SIG-M5 (cell line): ENCODE data around the gene PRKAR2A.
"Not testable (repeated sequence)": the region's sequence is repeated elsewhere in the genome, so short reads cannot be mapped to it uniquely, and the experiment has no call there.

ENCODE experiments used
- DNase-seq: peaks from one replicate; lab custom pipeline; 2025; lab: John Stamatoyannopoulos, UW

The PRKAR2A gene

GRCh38 chr3:48776854-48777253 lies 70.8 kb downstream of the PRKAR2A start:
- DNase-seq = no peak

GRCh38 chr3:48770192-48770502 lies 77.5 kb downstream of the PRKAR2A start:
- DNase-seq = no peak

- no peak for DNase-seq
These were observed 82.3 kb downstream of the PRKAR2A start for GRCh38 chr3:48765376-48765775.

- DNase-seq = no peak
These were observed 84.9 kb downstream of the PRKAR2A start for GRCh38 chr3:48762816-48763215.

- DNase-seq = not testable (repeated sequence)
These were observed 87.6 kb downstream of the PRKAR2A start for GRCh38 chr3:48759991-48760540.

DNA sequence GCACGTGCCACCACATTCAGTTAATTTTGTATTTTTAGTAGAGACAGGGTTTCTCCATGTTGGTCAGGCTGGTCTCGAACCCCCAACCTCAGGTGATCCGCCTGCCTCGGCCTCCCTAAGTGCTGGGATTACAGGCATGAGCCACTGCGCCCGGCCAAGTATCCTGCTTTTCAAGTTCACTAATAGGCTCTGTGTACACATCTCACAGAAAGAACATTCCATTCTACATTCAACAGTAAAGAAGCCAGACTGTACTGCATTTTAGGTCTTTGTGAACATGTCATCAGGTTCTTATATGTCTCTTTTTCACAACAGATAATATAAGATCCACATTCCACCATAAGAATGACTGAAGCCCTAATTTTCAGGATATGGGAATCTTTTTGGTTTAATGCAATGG lies 88.1 kb downstream of the PRKAR2A start:
- not testable (repeated sequence) for DNase-seq

DNA sequence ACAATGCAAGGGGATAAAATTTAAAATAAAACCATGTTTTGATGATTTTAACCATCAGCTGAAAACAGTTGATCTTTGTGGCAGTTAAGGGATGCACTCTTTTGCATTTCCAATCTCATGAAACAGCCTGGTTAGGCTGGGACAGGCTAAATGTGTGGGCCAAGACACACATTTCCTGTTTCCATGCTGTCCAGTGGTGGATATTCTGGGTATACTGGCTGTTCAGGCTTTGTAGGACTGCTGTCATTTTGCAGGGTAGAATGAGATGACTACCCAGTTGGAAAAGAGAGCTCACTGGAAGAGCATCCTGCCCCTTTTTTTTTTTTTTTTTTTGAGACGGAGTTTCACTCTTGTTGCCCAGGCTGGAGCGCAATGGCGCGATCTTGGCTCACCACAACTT lies 88.6 kb downstream of the PRKAR2A start:
- no peak for DNase-seq

DNA sequence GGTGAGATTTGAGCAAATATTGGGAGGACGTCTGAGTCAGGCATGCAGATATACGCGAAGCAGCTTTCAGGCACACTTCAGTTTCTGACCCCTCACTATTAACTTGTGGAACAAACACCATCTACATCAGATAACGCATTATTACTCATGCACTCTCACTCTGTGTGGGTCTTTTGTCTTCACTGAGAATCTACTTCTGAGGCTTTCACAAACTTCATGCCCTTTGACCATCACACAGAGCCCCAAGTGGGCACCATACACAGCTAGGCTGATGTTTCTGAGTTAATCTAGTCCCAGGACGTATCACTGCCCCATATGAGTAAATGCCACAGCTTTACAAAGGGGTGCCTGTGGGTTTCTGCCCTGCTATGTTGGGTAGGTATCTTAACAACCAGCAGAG lies 91.0 kb downstream of the PRKAR2A start:
- no peak for DNase-seq

DNA sequence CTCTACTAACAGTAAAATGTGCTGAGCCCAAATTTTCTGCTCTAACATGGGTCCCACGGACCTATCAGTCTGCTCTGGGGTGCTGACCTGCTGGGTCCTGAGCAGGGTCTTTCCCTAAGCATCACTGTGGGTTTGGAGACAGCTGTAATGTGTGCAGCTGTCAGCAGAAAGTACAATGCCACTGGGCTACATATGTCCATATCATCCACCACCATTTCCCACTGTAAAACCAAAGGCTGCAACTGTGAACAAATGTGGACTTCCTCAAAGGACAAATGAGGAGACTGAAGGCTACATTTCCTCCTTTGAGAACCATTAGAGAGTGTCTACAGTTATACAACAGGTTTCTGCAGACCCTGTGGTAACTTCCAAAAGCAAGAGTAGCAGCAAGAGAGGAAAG lies 96.8 kb downstream of the PRKAR2A start:
- DNase-seq = no peak

DNA sequence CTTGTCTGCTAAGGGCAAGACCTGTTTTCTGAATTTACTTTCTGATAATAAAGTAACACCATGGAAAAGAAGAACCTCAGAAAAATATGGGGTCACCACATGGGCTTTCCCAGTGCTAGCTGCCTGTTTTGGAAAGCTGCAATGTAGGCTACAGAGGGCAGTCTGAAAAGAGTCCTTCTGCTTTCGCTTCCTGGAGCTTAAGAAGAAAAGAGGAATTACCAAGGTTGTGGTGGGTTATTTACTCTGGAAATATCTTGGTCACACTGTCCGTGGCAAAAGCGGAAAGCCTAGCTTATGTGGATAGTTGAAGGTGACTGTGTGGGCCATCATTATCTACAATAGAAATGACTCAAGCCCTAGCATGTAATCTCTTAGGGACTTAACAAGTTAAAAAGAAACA lies 98.9 kb downstream of the PRKAR2A start:
- no peak for DNase-seq

- DNase-seq = no peak
These were observed 100.0 kb downstream of the PRKAR2A start for GRCh38 chr3:48747706-48748105.

DNA sequence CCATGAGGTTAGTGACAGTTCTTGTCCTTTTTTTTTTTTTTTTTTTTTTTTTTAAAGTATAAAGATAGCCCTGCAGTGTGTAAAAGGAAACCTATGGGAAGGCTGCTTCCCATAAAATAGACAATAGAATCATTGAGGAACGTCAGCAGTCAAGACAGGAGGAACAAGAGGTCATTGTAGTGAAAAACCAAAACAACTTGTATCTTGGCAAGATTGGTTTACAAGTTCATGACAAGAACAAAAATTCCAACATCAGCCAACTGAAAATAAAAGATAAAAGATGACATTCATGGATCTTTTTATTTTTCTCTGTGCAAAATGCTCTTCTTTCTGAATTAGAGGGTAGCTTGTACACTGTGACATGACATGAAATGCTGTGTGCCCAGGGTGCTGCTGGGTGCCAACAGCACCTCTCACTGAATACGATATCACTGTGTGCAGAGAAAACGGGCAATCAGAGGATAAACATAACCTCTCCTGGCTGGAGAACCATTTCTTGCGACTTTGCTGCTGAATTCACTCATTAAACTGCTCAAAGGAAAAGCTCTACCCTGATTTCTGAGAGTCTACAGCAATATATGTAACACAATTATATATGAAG lies 100.6 kb downstream of the PRKAR2A start:
- no peak for DNase-seq

DNA sequence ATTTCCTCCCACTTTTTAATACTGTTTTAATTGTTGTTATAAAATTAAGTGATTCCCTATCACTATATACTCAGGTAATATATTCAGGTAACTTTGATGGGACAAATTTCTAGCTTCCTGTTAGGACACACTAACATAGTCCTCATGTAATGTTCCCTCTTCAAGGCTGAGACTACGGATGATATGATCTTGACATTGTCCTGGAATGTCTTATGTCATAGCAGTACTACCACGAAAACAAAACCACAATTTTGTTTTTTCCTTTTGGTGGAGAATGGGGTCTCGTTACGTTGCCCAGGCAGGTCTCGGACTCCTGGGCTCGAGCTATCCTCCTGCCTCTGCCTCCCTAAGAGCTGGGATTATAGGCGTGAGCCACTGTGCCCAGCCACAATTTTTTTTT lies 103.9 kb downstream of the PRKAR2A start:
- DNase-seq = no peak

- DNase-seq = not testable (repeated sequence)
These were observed 106.4 kb downstream of the PRKAR2A start for GRCh38 chr3:48741226-48741625.

- no peak for DNase-seq
These were observed 107.5 kb downstream of the PRKAR2A start for GRCh38 chr3:48739955-48740823.

- DNase-seq = no peak
These were observed 108.1 kb downstream of the PRKAR2A start for GRCh38 chr3:48739617-48739954.

DNA sequence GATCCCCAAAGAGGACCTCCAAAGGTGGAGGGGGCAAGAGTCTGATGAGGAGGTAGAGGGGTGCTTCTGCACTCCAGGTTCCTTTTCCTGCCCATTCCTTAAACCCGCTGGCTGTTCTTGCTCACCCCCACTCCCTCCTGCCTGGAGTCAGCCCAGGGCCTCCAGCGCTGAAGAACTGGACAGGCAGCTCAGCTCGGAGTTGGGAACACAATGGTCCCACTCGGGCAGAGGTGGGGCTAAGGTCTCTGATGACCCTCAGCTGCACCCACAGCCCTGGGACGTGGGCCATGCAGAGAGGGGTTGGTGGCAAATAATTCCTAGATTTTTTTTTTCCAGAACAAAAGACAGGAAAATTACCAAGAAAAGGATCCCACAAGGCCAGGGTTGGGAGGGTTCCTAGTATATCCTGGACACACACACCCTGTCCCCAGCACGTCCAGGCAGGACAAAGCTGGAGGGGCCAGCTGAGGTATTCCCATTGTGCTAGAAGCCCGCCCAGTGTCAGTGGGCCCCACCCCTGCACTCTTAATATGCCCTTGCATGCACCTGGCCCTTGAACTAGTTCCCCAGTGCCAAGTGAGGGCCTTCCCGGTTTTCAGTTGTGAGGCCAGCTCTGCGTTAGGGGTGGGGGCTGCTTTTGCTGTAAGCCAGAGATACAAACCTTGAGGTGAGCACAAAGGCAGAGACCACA lies 108.6 kb downstream of the PRKAR2A start:
- DNase-seq = no peak

DNA sequence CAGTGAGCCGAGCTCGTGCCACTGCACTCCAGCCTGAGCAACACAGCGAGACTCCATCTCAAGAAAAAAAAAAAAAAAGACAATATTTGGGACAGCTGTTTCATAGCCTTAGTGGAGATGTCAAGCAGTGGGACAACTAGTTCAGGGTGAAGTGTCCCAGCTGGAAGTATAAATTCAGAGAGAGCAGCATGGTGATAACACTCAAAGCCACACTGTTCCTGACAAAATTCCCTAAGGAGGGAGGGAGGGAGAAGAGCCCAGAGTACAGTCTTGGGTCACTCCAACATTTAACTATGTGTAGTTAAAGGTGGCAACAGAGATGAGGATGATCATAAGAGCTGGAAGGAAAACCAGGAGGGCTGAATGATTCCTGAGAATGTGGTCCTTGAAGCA lies 109.5 kb downstream of the PRKAR2A start:
- DNase-seq = no peak

GRCh38 chr3:48735075-48735767 lies 112.5 kb downstream of the PRKAR2A start:
- DNase-seq = not testable (repeated sequence)

DNA sequence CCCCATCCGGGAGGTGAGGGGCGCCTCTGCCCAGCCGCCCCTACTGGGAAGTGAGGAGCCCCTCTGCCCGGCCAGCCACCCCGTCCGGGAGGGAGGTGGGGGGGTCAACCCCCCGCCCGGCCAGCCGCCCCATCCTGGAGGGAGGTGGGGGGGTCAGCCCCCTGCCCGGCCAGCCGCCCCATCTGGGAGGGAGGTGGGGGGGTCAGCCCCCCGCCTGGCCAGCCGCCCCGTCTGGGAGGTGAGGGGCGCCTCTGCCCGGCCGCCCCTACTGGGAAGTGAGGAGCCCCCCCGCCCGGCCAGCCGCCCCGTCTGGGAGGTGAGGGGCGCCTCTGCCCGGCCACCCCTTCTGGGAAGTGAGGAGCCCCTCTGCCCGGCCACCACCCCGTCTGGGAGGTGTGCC lies 113.1 kb downstream of the PRKAR2A start:
- DNase-seq = not testable (repeated sequence)

DNA sequence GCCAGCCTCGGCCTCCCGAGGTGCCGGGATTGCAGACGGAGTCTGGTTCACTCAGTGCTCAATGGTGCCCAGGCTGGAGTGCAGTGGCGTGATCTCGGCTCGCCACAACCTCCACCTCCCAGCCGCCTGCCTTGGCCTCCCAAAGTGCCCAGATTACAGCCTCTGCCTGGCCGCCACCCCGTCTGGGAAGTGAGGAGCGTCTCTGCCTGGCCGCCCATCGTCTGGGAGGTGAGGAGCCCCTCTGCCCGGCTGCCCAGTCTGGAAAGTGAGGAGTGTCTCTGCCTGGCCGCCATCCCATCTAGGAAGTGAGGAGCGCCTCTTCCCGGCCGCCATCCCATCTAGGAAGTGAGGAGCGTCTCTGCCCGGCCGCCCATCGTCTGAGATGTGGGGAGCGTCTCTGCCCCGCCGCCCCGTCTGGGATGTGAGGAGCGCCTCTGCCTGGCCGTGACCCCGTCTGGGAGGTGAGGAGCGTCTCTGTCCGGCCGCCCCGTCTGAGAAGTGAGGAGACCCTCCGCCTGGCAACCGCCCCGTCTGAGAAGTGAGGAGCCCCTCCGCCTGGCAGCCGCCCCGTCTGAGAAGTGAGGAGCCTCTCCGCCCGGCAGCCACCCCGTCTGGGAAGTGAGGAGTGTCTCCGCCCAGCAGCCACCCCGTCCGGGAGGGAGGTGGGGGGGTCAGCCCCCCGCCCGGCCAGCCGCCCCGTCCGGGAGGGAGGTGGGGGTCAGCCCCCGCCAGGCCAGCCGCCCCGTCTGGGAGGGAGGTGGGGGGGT lies 113.7 kb downstream of the PRKAR2A start:
- not testable (repeated sequence) for DNase-seq

GRCh38 chr3:48727511-48727910 lies 120.2 kb downstream of the PRKAR2A start:
- no peak for DNase-seq
